HepG2 (cell line): ENCODE measurements around the gene DEGS1. TPM values are rescaled to one million over a fixed set of nuclear protein-coding genes. Genes with fewer than 3 reads are reported as not detected.

ENCODE experiments used
- ATAC-seq: fragments of 200-7000 bp; cut with Tn5 transposase; 3 replicates; pipeline ENCODE4 v1.9.1; 2020; ENCODE audit warnings: mild to moderate bottlenecking, moderate library complexity
- BruUV-seq: library from RNA; stranded (reverse); fragments of 400-500 nt; replicated peaks from 2 replicates; lab custom pipeline; 2021; lab: Mats Ljungman, UMichigan
- CTCF ChIA-PET: fragments of 300-600 bp; formaldehyde crosslinking; extraction: SDS; loops from one replicate; lab custom pipeline; 2021; ENCODE audit warnings: low total read pairs, inconsistent platforms, low intra/inter-chr PET ratio; lab: Yijun Ruan, JAX
- POLR2A ChIA-PET: fragments of 350-600 bp; sonication (Branson Sonifier 250); formaldehyde crosslinking; loops from one replicate; lab custom pipeline; 2020; ENCODE audit warnings: antibody characterized with exemption, inconsistent platforms; lab: Yijun Ruan, JAX
- DNase-seq: peaks from one replicate; pipeline ENCODE4 v3.0.0-alpha.2; 2015; ENCODE audit warnings: low spot score
- FAIRE-seq: peaks from 3 replicates; lab custom pipeline; 2011; peaks lifted over from hg19 to GRCh38; lab: Jason Lieb, UNC
- H2AFZ ChIP-seq: one replicate; pipeline ENCODE4 v1.6.1; 2011; ENCODE audit warnings: low read length, inconsistent platforms
- H3K27ac ChIP-seq: fragments of 300-600 bp; 3 replicates; pipeline ENCODE4 v1.8.0; 2011; ENCODE audit warnings: mixed run types, mild to moderate bottlenecking, mixed read lengths, low read length, inconsistent platforms; ENCODE audit not compliant: insufficient read depth; ENCODE audit errors: extremely low read length
- H3K27me3 ChIP-seq, 2 experiments: fragments of 200-600 bp in 1 of 2; 2 replicates in 1 of 2; 3 replicates in 1 of 2; pipeline versions ENCODE4 v1.6.0 to v1.8.0; 2011; ENCODE audit warnings: low read length in 2 of 2, mild to moderate bottlenecking in 2 of 2, moderate library complexity in 2 of 2, inconsistent platforms in 1 of 2; ENCODE audit not compliant: insufficient read depth in 2 of 2, control insufficient read depth in 1 of 2
- H3K36me3 ChIP-seq, 2 experiments: fragments of 200-600 bp in 1 of 2; replicated peaks in 1 of 2; 2 replicates in 1 of 2; 3 replicates in 1 of 2; pipeline versions ENCODE4 v1.5.1 to v1.8.0; 2011; ENCODE audit warnings: low read length in 2 of 2, inconsistent platforms in 1 of 2; ENCODE audit not compliant: insufficient read depth in 2 of 2, control insufficient read depth in 1 of 2
- H3K4me1 ChIP-seq: 2 replicates; pipeline ENCODE4 v1.5.1; 2012; ENCODE audit warnings: low read length, inconsistent platforms; ENCODE audit not compliant: insufficient read depth
- H3K4me2 ChIP-seq: 2 replicates; pipeline ENCODE4 v1.6.0; 2011; ENCODE audit warnings: low read depth, low read length, inconsistent platforms
- H3K4me3 ChIP-seq, 3 experiments: fragments of 200-600 bp in 1 of 3; sonication (generic), shearing (Covaris generic) in 1 of 3; replicated peaks in 1 of 3; 2 replicates each; pipeline ENCODE4 v1.5.1; 2011 to 2016; ENCODE audit warnings: low read length in 3 of 3, inconsistent platforms in 2 of 3, low read depth in 2 of 3, mild to moderate bottlenecking in 2 of 3, control low read depth in 1 of 3, mixed read lengths in 1 of 3; ENCODE audit not compliant: insufficient read depth in 1 of 3
- H3K79me2 ChIP-seq: one replicate; pipeline ENCODE4 v1.6.1; 2011; ENCODE audit warnings: low read length, inconsistent platforms; ENCODE audit not compliant: insufficient read depth
- H3K9ac ChIP-seq: 2 replicates; pipeline ENCODE4 v1.6.0; 2011; ENCODE audit warnings: mild to moderate bottlenecking, low read depth, low read length, inconsistent platforms; ENCODE audit not compliant: insufficient read depth
- H3K9me3 ChIP-seq: 2 replicates; pipeline ENCODE4 v1.5.1; 2012; ENCODE audit warnings: mild to moderate bottlenecking, low read length
- H4K20me1 ChIP-seq: 2 replicates; pipeline ENCODE4 v1.6.0; 2011; ENCODE audit warnings: inconsistent platforms, mild to moderate bottlenecking, low read length, moderate library complexity; ENCODE audit not compliant: insufficient read depth
- HHEX ChIP-seq: IDR thresholded peaks from 2 replicates; pipeline ENCODE4 v1.6.1; 2016; ENCODE audit warnings: control low read depth
- RBM39 ChIP-seq: fragments of 200-400 bp; formaldehyde crosslinking; IDR thresholded peaks from one replicate; pipeline ENCODE4 v1.6.1; 2018; ENCODE audit warnings: antibody characterized with exemption, mild to moderate bottlenecking, low read depth, low read length; ENCODE audit not compliant: poor library complexity, severe bottlenecking
- TARDBP ChIP-seq: sonication (generic); formaldehyde crosslinking; IDR thresholded peaks from 2 replicates; pipeline ENCODE4 v1.8.0; 2022; ENCODE audit warnings: mild to moderate bottlenecking, missing genetic modification reagents
- TRIM22 ChIP-seq: fragments of 450-650 bp; IDR thresholded peaks from 2 replicates; pipeline ENCODE4 v1.6.1; 2017
- ZBTB43 ChIP-seq: sonication (generic); formaldehyde crosslinking; conservative IDR thresholded peaks from 2 replicates; pipeline ENCODE4 v1.4.0; 2020; ENCODE audit warnings: missing genetic modification reagents
- ZNF256 ChIP-seq: sonication (generic); formaldehyde crosslinking; conservative IDR thresholded peaks from 2 replicates; pipeline ENCODE4 v1.4.0; 2020; ENCODE audit warnings: missing genetic modification reagents
- ZNF335 ChIP-seq: sonication (generic); formaldehyde crosslinking; IDR thresholded peaks from 2 replicates; pipeline ENCODE4 v1.4.0; 2020; ENCODE audit warnings: missing genetic modification reagents
- ZNF430 ChIP-seq: sonication (generic); formaldehyde crosslinking; IDR thresholded peaks from 2 replicates; pipeline ENCODE4 v1.9.0; 2021; ENCODE audit warnings: mild to moderate bottlenecking, missing genetic modification reagents
- ZNF547 ChIP-seq: sonication (generic); formaldehyde crosslinking; IDR thresholded peaks from 2 replicates; pipeline ENCODE4 v1.5.1; 2020; ENCODE audit warnings: mild to moderate bottlenecking, missing genetic modification reagents
- ZNF619 ChIP-seq: sonication (generic); formaldehyde crosslinking; IDR thresholded peaks from 2 replicates; pipeline ENCODE4 v1.4.0; 2020; ENCODE audit warnings: mild to moderate bottlenecking, missing genetic modification reagents
- ZNF724P ChIP-seq: sonication (generic); formaldehyde crosslinking; IDR thresholded peaks from 2 replicates; pipeline ENCODE4 v1.8.0; 2022; ENCODE audit warnings: missing genetic modification reagents, borderline replicate concordance
- WGBS: methylation state at CpG from one replicate; pipeline ENCODE4 v1.1.6; 2017; ENCODE audit warnings: low lambda C conversion rate; 5-methylcytosine and 5-hydroxymethylcytosine counted together
- in situ Hi-C: cut with HindIII; loops from 2 replicates; pipeline ENCODE4 v1.10.0; 2017; ENCODE audit warnings: low pct_unique_long_range_greater_than_20kb; ENCODE audit not compliant: extremely low pct_ligation_motif_present
- intact Hi-C: fragments of 100-400 bp; cut with micrococcal nuclease; formaldehyde crosslinking; loops from one replicate; pipeline ENCODE4 v1.10.0; 2022; ENCODE audit not compliant: unreplicated experiment
- polyA plus RNA-seq, 8 experiments: library from polyadenylated mRNA; depleted of rRNA in 3 of 8; stranded (reverse) in 7 of 8; unstranded in 1 of 8; fragments of >200 nt; fragmentation: Illumina TruSeq in 4 of 8; extraction: Trizol in 4 of 8; gene quantifications; 2 replicates each; pipeline versions ENCODE4 v1.2.1 to v1.2.3, GENCODE V29; 2011 to 2016; ENCODE audit warnings: low read depth in 4 of 8, missing spikeins in 1 of 8, mixed read lengths in 1 of 8; ENCODE audit not compliant: insufficient read depth in 1 of 8
- total RNA-seq, 5 experiments: library from RNA; depleted of rRNA; stranded (reverse); fragments of >200 nt; fragmentation: Illumina TruSeq; extraction: Trizol; gene quantifications; 2 replicates each; pipeline ENCODE4 v1.2.3, GENCODE V29; 2016; ENCODE audit warnings: low read depth in 1 of 5

The DEGS1 gene
- total and polyA plus RNA-seq, 2 of the 13 experiments (the other 11 are each of a cell fraction or from before 2014, with no cell fraction given), result 18.1 to 35.9 TPM

DNA sequence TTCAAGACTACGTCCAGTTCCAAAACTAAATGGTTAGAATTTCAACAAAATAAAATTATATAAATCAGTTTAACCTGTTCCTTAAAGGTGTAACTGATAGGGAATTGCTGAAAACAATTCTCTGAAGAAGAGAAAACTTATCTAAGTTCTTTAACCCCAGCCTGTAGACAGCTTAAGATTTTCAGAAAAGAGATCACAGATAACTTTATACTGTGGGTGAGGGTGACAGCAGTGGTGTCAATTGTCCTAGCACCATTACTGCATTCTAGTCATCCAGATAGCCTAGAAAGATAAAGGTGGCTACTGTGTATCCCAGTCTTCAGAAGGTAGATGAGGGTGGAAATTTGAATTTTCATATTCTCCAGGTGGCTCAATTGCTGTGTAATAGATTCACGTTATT is 19.7 kb upstream of the DEGS1 start:
- no peak for FAIRE-seq
- Histone ChIP-seq H3K4me3 (no peak overlapping the region), H3K79me2 (no peaks in the 10 kb centered on the region), H4K20me1 (no peaks in the 10 kb centered on the region), H2AFZ (no peak overlapping the region), H3K4me1 (peaks cover 1% of the 10 kb centered on the region), H3K9ac (no peak overlapping the region), H3K4me2 (no peak overlapping the region), H3K27me3 (no peaks in the 10 kb centered on the region), H3K27ac (no peak overlapping the region), H3K9me3 (no peaks in the 10 kb centered on the region), H3K36me3 (peaks cover 0 to 5% of the 10 kb centered on the region in 2 experiments; a peak in 2 of 5 replicates)
- WGBS, result 43% methylated on average over 2 of the region's 2 CpGs
- TF ChIP-seq ZNF430 (CRISPR knock-in tag), result no peak
- TF ChIP-seq ZBTB43, result no peak
- no peak for TF ChIP-seq ZNF619 (CRISPR knock-in tag)
- TF ChIP-seq ZNF547, result no peak
- no peak for TF ChIP-seq ZNF256
- TF ChIP-seq ZNF335 (CRISPR knock-in tag), result no peak
- TF ChIP-seq HHEX (CRISPR knock-in tag), result no peak
- TF ChIP-seq TRIM22, result no peak
- TF ChIP-seq ZNF724P (CRISPR knock-in tag), result no peak
- no peak for TF ChIP-seq TARDBP
- TF ChIP-seq RBM39, result no peak
- BruUV-seq, result no TSS peak
- in situ Hi-C loops, result no loop called here
- ChIA-PET POLR2A (no interaction called here), CTCF (no interaction called here)
- intact Hi-C loops, result no loop called here
- no peak for ATAC-seq
- DNase-seq, result no peak
